GM23338 (cell line): Measurements from ENCODE around the gene CELF2. TPM values are rescaled to one million over a fixed set of nuclear protein-coding genes. Genes with fewer than 3 reads are reported as not detected.

Experiments used
- ATAC-seq: fragments of 200-7000 bp; cut with Tn5 transposase; 3 replicates; pipeline ENCODE4 v1.9.1; 2020
- DNase-seq: peaks from one replicate; pipeline ENCODE4 v3.0.0-alpha.2; 2015; ENCODE audit warnings: low spot score
- H2AFZ ChIP-seq: fragments of 200-600 bp; sonication (generic); 2 replicates; pipeline ENCODE4 v1.8.0; 2016; ENCODE audit warnings: antibody characterized with exemption, mild to moderate bottlenecking, moderate library complexity
- H3F3A ChIP-seq: fragments of 200-600 bp; sonication (generic); replicated peaks from 2 replicates; pipeline ENCODE4 v1.8.0; 2017; ENCODE audit warnings: antibody characterized with exemption, mixed run types, low read depth
- H3K27ac ChIP-seq: fragments of 200-600 bp; sonication (generic); 2 replicates; pipeline ENCODE4 v1.6.1; 2016; ENCODE audit warnings: low read depth
- H3K27me3 ChIP-seq: fragments of 200-600 bp; sonication (generic); 2 replicates; pipeline ENCODE4 v1.8.0; 2016; ENCODE audit warnings: mild to moderate bottlenecking, mixed run types, moderate library complexity; ENCODE audit not compliant: insufficient read depth
- H3K36me3 ChIP-seq: fragments of 200-600 bp; sonication (generic); 2 replicates; pipeline ENCODE4 v1.8.0; 2016; ENCODE audit warnings: mild to moderate bottlenecking; ENCODE audit not compliant: insufficient read depth
- H3K4me1 ChIP-seq: fragments of 200-600 bp; sonication (generic); 2 replicates; pipeline ENCODE4 v1.8.0; 2016; ENCODE audit warnings: mild to moderate bottlenecking, moderate library complexity; ENCODE audit not compliant: insufficient read depth
- H3K4me2 ChIP-seq: fragments of 200-600 bp; sonication (generic); 2 replicates; pipeline ENCODE4 v1.7.1; 2017; ENCODE audit warnings: mixed run types
- H3K4me3 ChIP-seq: fragments of 200-600 bp; sonication (generic); 2 replicates; pipeline ENCODE4 v1.6.1; 2016; ENCODE audit warnings: mixed run types
- H3K79me2 ChIP-seq: fragments of 200-600 bp; sonication (generic); replicated peaks from 2 replicates; pipeline ENCODE4 v1.8.0; 2017; ENCODE audit warnings: mild to moderate bottlenecking; ENCODE audit not compliant: insufficient read depth
- H3K9me2 ChIP-seq: fragments of 200-600 bp; sonication (generic); 2 replicates; pipeline ENCODE4 v1.8.0; 2017; ENCODE audit not compliant: insufficient read depth
- H4K20me1 ChIP-seq: fragments of 200-600 bp; sonication (generic); replicated peaks from 2 replicates; pipeline ENCODE4 v1.8.0; 2017; ENCODE audit warnings: mild to moderate bottlenecking; ENCODE audit not compliant: insufficient read depth
- H3K27ac Mint-ChIP-seq: 2 replicates; pipeline ENCODE4 v1.8.0; 2020; ENCODE audit warnings: inconsistent platforms, mild to moderate bottlenecking, moderate library complexity, mixed read lengths
- H3K27me3 Mint-ChIP-seq: 3 replicates; pipeline ENCODE4 v1.8.0; 2022; ENCODE audit warnings: low read depth, mild to moderate bottlenecking, moderate library complexity, mixed read lengths, inconsistent platforms; ENCODE audit not compliant: insufficient read depth, poor library complexity
- H3K36me3 Mint-ChIP-seq: 3 replicates; pipeline ENCODE4 v1.8.0; 2021; ENCODE audit warnings: low read depth, mild to moderate bottlenecking, inconsistent platforms, moderate library complexity, mixed read lengths
- H3K4me1 Mint-ChIP-seq: 3 replicates; pipeline ENCODE4 v1.8.0; 2020; ENCODE audit warnings: mild to moderate bottlenecking, inconsistent platforms, mixed read lengths
- H3K4me3 Mint-ChIP-seq: 3 replicates; pipeline ENCODE4 v1.8.0; 2021; ENCODE audit warnings: moderate library complexity, mild to moderate bottlenecking, inconsistent platforms, mixed read lengths
- H3K9me3 Mint-ChIP-seq: 3 replicates; pipeline ENCODE4 v1.8.0; 2020; ENCODE audit warnings: moderate library complexity, mild to moderate bottlenecking, inconsistent platforms, mixed read lengths
- CREB1 ChIP-seq: fragments of 250-450 bp; sonication (Bioruptor Pico); IDR thresholded peaks from 2 replicates; pipeline ENCODE4 v1.5.0; 2020; ENCODE audit warnings: low read depth, mild to moderate bottlenecking, moderate library complexity
- EZH2 ChIP-seq: fragments of 200-600 bp; sonication (generic); IDR thresholded peaks from one replicate; pipeline ENCODE4 v1.8.0; 2017; ENCODE audit warnings: antibody characterized with exemption, mild to moderate bottlenecking, low read depth; ENCODE audit not compliant: unreplicated experiment
- EZH2phosphoT487 ChIP-seq: fragments of 200-600 bp; sonication (generic); IDR thresholded peaks from one replicate; pipeline ENCODE4 v1.8.1; 2018; ENCODE audit warnings: antibody characterized with exemption; ENCODE audit not compliant: unreplicated experiment
- NANOG ChIP-seq: IDR thresholded peaks from 2 replicates; pipeline ENCODE4 v1.6.1; 2016; ENCODE audit warnings: antibody characterized with exemption, borderline replicate concordance
- ZNF114 ChIP-seq: fragments of 250-450 bp; sonication (Bioruptor Pico); IDR thresholded peaks from 2 replicates; pipeline ENCODE4 v1.5.0; 2020; ENCODE audit warnings: mild to moderate bottlenecking, moderate library complexity
- ZNF331 ChIP-seq: fragments of 250-450 bp; sonication (Bioruptor Pico); IDR thresholded peaks from 2 replicates; pipeline ENCODE4 v1.5.0; 2020; ENCODE audit warnings: low read depth, mild to moderate bottlenecking, moderate library complexity
- ZNF462 ChIP-seq: fragments of 250-450 bp; sonication (Bioruptor Pico); IDR thresholded peaks from 2 replicates; pipeline ENCODE4 v1.5.0; 2020; ENCODE audit warnings: mild to moderate bottlenecking, moderate library complexity
- polyA plus RNA-seq: library from polyadenylated mRNA; unstranded; fragments of >200 nt; fragmentation: Nextera tagmentation; extraction: Ambion mirVana; gene quantifications from 2 replicates; pipeline ENCODE4 v1.2.1, GENCODE V29; 2016
- total RNA-seq: library from RNA; depleted of rRNA; stranded (reverse); fragments of >200 nt; shearing (Covaris generic); gene quantifications from 2 replicates; pipeline ENCODE4 v1.2.3, GENCODE V29; 2014
- TF ChIP-seq, protein P1 (sequence below), 2 experiments: fragments of 200-600 bp in 1 of 2; sonication (generic) in 1 of 2; conservative IDR thresholded peaks; 2 replicates each; pipeline versions ENCODE4 v1.5.1 to v1.6.1; 2016 to 2017; ENCODE audit warnings: antibody characterized with exemption in 2 of 2, low read depth in 2 of 2, mild to moderate bottlenecking in 2 of 2, moderate library complexity in 1 of 2
- TF ChIP-seq, protein P2 (sequence below): IDR thresholded peaks from 2 replicates; pipeline ENCODE4 v1.6.1; 2016; ENCODE audit warnings: antibody characterized with exemption
- TF ChIP-seq, protein P3 (sequence below): IDR thresholded peaks from one replicate; pipeline ENCODE4 v1.6.1; 2018; ENCODE audit warnings: antibody characterized with exemption; ENCODE audit not compliant: unreplicated experiment

CELF2 gene
- total and polyA plus RNA-seq, 2 experiments from 2014 or later = 18.1 to 22.5 TPM

- no peaks in the 10 kb centered on the region for H3K36me3 ChIP-seq
Measured at GRCh38 chr10:11282661-11283060, 265.0 kb downstream of the CELF2 start.

More at GRCh38 chr10:11282661-11283060, 265.0 kb downstream of the CELF2 start:
- H3K4me1 Mint-ChIP-seq = peaks cover 9% of the 10 kb centered on the region
- Histone ChIP-seq H3K4me1 (no peaks in the 10 kb centered on the region), H2AFZ (no peak overlapping the region), H3K27me3 (no peaks in the 10 kb centered on the region), H3K4me2 (no peak overlapping the region), H3K79me2 (no peaks in the 10 kb centered on the region), H3K27ac (no peak overlapping the region), H3K4me3 (no peak overlapping the region), H4K20me1 (no peaks in the 10 kb centered on the region), H3K9me2 (0 out of 2 replicates have a peak, but pooled peaks cover 4% of the 10 kb centered on the region), H3F3A (no peaks in the 10 kb centered on the region)
- ATAC-seq (no peak), DNase-seq (no peak)
- no peaks in the 10 kb centered on the region for H3K9me3 Mint-ChIP-seq
- peaks cover 10% of the 10 kb centered on the region for H3K36me3 Mint-ChIP-seq
- H3K27me3 Mint-ChIP-seq = peaks cover 4% of the 10 kb centered on the region
- no peak overlapping the region for H3K27ac Mint-ChIP-seq
- no peak overlapping the region for H3K4me3 Mint-ChIP-seq
- TF ChIP-seq, protein P1, sequence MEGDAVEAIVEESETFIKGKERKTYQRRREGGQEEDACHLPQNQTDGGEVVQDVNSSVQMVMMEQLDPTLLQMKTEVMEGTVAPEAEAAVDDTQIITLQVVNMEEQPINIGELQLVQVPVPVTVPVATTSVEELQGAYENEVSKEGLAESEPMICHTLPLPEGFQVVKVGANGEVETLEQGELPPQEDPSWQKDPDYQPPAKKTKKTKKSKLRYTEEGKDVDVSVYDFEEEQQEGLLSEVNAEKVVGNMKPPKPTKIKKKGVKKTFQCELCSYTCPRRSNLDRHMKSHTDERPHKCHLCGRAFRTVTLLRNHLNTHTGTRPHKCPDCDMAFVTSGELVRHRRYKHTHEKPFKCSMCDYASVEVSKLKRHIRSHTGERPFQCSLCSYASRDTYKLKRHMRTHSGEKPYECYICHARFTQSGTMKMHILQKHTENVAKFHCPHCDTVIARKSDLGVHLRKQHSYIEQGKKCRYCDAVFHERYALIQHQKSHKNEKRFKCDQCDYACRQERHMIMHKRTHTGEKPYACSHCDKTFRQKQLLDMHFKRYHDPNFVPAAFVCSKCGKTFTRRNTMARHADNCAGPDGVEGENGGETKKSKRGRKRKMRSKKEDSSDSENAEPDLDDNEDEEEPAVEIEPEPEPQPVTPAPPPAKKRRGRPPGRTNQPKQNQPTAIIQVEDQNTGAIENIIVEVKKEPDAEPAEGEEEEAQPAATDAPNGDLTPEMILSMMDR (conservative IDR thresholded peaks at IDR 0.05; ENCODE audit: low read depth in 2 of 2) = no peak
- no peak for TF ChIP-seq EZH2phosphoT487
- no peak for TF ChIP-seq CREB1
- TF ChIP-seq EZH2 = no peak
- TF ChIP-seq, protein P2, sequence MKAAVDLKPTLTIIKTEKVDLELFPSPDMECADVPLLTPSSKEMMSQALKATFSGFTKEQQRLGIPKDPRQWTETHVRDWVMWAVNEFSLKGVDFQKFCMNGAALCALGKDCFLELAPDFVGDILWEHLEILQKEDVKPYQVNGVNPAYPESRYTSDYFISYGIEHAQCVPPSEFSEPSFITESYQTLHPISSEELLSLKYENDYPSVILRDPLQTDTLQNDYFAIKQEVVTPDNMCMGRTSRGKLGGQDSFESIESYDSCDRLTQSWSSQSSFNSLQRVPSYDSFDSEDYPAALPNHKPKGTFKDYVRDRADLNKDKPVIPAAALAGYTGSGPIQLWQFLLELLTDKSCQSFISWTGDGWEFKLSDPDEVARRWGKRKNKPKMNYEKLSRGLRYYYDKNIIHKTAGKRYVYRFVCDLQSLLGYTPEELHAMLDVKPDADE = no peak
- no peak for TF ChIP-seq ZNF114 (CRISPR knock-in tag)
- TF ChIP-seq NANOG = no peak
- no peak for TF ChIP-seq ZNF462 (CRISPR knock-in tag)
- TF ChIP-seq, protein P3, sequence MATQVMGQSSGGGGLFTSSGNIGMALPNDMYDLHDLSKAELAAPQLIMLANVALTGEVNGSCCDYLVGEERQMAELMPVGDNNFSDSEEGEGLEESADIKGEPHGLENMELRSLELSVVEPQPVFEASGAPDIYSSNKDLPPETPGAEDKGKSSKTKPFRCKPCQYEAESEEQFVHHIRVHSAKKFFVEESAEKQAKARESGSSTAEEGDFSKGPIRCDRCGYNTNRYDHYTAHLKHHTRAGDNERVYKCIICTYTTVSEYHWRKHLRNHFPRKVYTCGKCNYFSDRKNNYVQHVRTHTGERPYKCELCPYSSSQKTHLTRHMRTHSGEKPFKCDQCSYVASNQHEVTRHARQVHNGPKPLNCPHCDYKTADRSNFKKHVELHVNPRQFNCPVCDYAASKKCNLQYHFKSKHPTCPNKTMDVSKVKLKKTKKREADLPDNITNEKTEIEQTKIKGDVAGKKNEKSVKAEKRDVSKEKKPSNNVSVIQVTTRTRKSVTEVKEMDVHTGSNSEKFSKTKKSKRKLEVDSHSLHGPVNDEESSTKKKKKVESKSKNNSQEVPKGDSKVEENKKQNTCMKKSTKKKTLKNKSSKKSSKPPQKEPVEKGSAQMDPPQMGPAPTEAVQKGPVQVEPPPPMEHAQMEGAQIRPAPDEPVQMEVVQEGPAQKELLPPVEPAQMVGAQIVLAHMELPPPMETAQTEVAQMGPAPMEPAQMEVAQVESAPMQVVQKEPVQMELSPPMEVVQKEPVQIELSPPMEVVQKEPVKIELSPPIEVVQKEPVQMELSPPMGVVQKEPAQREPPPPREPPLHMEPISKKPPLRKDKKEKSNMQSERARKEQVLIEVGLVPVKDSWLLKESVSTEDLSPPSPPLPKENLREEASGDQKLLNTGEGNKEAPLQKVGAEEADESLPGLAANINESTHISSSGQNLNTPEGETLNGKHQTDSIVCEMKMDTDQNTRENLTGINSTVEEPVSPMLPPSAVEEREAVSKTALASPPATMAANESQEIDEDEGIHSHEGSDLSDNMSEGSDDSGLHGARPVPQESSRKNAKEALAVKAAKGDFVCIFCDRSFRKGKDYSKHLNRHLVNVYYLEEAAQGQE = no peak
- no peak for TF ChIP-seq ZNF331
